ENCODE results near the gene TACC2.
A peak's percentile ranks its signal among the peaks of the same experiment; 100 is the strongest.
"Not testable (repeated sequence)": the region's sequence is repeated elsewhere in the genome, so short reads cannot be mapped to it uniquely, and the experiment has no call there.

The TACC2 gene

DNA sequence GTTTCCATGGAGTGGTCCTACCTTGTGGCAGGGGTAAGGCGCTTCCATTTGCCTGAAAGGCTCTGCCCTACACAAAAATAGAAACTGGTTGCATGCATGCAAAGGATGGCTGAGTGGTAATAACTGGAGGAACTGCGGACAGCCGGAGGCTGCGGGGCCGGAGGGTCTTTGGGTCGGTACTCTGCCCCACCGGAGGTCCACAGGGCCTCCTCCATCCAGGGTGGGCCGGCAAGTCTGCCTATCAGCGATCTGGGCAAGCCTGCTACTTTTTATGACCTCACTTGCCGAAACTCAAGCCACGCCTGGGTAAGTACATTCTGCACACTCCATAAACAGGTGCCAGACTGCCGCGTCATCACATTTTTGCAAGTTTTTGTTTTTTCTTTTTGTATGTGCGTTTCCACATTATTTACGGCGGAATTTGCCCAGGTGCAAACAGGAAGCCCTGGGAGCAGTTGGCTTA lies 30.0 kb downstream of the TACC2 start:
- Histone ChIP-seq H3K4me1 (no peaks in the 10 kb centered on the region), H3K27me3 (no peaks in the 10 kb centered on the region), H3K9ac (no peak overlapping the region), H4K20me1 (no peaks in the 10 kb centered on the region), H3K27ac (no peak overlapping the region), H3K4me3 (no peak overlapping the region), H3K9me3 (replicated peaks in 1 of 11) (no peaks in the 10 kb centered on the region), H3K36me3 (no peaks in the 10 kb centered on the region), H3K4me2 (no peak overlapping the region)
- TF ChIP-seq Cebpa-rat (IDR thresholded peaks at IDR 0.05): no peak

DNA sequence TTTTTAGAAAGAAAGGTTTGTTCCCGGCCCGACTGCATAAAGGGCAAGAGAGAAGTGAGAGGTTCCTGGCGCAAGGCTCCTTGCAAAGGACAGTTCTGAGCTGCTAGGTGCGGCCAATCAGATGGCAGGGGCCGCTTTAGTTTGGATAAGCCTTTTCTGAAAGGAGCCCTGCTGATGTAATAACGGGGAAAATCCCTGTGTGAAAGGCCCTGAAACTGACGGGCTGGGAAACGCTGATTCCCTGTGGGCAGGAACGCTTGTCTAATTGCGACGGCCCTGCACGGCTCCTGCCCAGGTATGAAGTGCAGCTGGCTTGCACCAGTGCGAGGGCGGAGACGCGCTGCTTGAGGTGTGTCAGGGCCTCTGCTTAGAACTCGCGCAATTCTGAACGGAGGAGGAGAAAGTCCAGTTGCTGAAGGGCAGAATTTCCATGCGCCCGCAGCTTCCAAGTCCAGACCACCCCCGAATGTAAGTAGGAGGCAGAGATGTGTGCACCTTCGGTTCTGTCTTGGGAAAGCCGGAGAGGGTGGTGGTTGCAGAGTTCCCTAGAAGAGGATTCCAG lies 30.5 kb downstream of the TACC2 start:
- Histone ChIP-seq H4K20me1 (no peaks in the 10 kb centered on the region), H3K9ac (no peak overlapping the region), H3K4me3 (no peak overlapping the region), H3K27ac (no peak overlapping the region), H3K4me2 (no peak overlapping the region), H3K27me3 (no peaks in the 10 kb centered on the region), H3K9me3 (replicated peaks in 1 of 11) (no peaks in the 10 kb centered on the region), H3K4me1 (no peaks in the 10 kb centered on the region), H3K36me3 (no peaks in the 10 kb centered on the region)
- TF ChIP-seq Cebpa-rat (IDR thresholded peaks at IDR 0.05): no peak

DNA sequence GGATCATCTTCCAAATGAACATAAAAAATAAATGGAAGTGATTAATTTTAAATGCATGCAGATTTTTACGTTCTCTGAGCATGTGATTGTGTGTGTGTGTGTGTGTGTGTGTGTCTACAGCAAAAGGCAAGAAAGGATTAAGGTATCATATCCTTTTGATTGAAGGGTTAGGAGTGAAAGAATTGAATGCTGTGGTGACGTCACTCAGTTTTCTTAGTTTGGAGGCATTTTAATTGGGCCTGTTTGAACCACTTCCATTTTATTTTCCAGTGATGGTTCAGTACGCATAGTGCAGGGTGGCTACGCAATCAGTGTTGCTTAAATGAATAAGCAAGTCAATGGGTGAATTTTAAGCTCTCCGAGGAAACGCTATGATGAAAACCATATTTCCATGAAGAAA lies 31.3 kb downstream of the TACC2 start:
- Histone ChIP-seq H3K9ac (no peak overlapping the region), H3K4me2 (no peak overlapping the region), H3K27ac (no peak overlapping the region), H3K9me3 (replicated peaks in 1 of 11) (no peaks in the 10 kb centered on the region), H3K4me3 (no peak overlapping the region), H3K27me3 (no peaks in the 10 kb centered on the region), H3K36me3 (no peaks in the 10 kb centered on the region), H3K4me1 (no peaks in the 10 kb centered on the region), H4K20me1 (no peaks in the 10 kb centered on the region)
- TF ChIP-seq Cebpa-rat (IDR thresholded peaks at IDR 0.05): no peak

DNA sequence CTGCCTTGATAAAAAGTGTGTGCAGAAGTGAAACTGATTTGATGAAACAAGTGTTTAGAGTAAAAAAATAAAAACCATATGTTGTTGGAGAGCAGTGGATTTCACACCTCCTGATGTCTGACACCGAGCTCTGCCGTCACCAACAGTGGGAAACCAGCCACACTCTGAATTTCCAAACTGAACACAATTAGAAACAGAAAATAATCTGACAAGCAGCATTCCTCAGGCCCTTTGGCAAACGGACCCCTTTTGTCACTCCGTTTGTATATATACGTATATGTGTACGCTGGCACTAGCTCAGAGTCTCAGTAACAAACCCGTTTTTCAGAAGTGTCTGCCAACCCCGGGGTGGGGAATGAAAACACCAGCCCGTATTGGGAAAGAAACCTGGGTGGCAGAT lies 32.4 kb downstream of the TACC2 start:
- H3K4me3 ChIP-seq: no peak overlapping the region

DNA sequence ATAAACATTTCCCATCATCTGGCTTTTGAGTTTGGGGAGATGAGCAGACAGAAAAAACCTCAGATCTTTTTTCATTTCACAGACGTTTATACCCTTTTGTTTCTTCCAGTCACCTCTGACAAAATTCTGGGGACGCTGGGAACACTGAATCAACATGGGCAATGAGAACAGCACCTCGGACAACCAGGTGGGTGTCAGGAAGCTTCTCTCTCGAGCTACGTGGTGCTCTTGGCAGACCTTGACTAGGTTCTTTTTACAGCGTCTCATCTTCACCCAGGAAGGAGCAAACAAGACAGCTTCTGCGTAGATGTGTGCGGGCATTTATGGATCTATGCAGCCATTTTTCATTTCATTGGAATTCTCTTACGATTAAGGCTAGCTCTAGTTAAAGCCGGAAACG lies 32.9 kb downstream of the TACC2 start:
- no peak for TF ChIP-seq Cebpa-rat (IDR thresholded peaks at IDR 0.05)
- Histone ChIP-seq H3K4me1 (no peaks in the 10 kb centered on the region), H3K4me2 (no peak overlapping the region), H3K4me3 (no peak overlapping the region), H3K9ac (no peak overlapping the region), H3K36me3 (no peaks in the 10 kb centered on the region), H3K27ac (no peak overlapping the region), H3K9me3 (replicated peaks in 1 of 11) (no peaks in the 10 kb centered on the region), H3K27me3 (no peaks in the 10 kb centered on the region), H4K20me1 (no peaks in the 10 kb centered on the region)

More for the DNA sequence above, 32.4 kb downstream of the TACC2 start:
- Histone ChIP-seq H3K27ac (no peak overlapping the region), H3K4me1 (no peaks in the 10 kb centered on the region), H4K20me1 (no peaks in the 10 kb centered on the region), H3K9ac (no peak overlapping the region), H3K4me2 (no peak overlapping the region), H3K9me3 (replicated peaks in 1 of 11) (no peaks in the 10 kb centered on the region), H3K36me3 (no peaks in the 10 kb centered on the region), H3K27me3 (no peaks in the 10 kb centered on the region)
- TF ChIP-seq Cebpa-rat (IDR thresholded peaks at IDR 0.05): no peak

DNA sequence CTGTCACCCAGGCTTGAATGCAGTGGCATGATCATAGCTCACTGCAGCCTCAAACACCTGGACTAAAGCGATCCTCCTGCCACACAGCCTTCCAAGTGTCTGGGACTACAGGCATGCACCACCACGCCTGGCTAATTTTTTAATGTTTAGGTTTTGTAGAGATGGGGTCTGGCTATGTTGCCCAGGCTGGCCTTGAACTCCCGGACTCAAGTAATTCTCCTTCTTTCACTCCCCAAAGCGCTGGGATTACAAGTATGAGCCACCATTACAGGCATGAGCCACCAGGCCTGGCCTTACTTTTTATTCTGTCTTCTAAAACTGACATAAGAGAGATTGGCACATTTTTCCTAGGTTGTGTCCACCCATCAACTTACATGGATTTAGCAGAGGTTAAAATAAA lies 33.3 kb downstream of the TACC2 start:
- TF ChIP-seq Cebpa-rat (IDR thresholded peaks at IDR 0.05): no peak
- H3K27ac ChIP-seq: no peak overlapping the region
- no peak overlapping the region for H3K4me2 ChIP-seq
- no peak overlapping the region for H3K4me3 ChIP-seq
- H3K9ac ChIP-seq: no peak overlapping the region
- no peaks in the 10 kb centered on the region for H3K4me1 ChIP-seq
- H3K9me3 ChIP-seq (replicated peaks in 1 of 11): no peaks in the 10 kb centered on the region
- no peaks in the 10 kb centered on the region for H3K27me3 ChIP-seq
- no peaks in the 10 kb centered on the region for H3K36me3 ChIP-seq
- H4K20me1 ChIP-seq: no peaks in the 10 kb centered on the region

DNA sequence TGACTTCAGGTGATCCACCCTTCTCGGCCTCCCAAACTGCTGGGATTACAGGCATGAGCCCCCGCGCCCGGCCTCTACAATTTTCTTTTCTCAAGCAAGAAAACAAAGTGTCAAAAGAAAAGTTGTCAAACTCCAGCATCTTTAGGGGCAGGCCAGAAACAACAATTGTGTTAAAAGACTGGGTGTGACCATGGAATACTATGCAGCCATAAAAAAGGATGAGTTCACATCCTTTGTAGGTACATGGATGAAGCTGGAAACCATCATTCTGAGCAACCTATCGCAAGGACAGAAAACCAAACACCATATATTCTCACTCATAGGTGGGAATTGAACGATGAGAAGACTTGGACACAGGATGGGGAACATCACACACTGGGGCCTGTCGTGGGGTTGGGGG lies 34.3 kb downstream of the TACC2 start:
- not testable (repeated sequence) for H3K4me3 ChIP-seq; H3K4me2 ChIP-seq; H3K4me1 ChIP-seq; H3K27me3 ChIP-seq; H3K27ac ChIP-seq; H4K20me1 ChIP-seq; H3K9ac ChIP-seq; H3K9me3 ChIP-seq (replicated peaks in 1 of 11); H3K36me3 ChIP-seq

DNA sequence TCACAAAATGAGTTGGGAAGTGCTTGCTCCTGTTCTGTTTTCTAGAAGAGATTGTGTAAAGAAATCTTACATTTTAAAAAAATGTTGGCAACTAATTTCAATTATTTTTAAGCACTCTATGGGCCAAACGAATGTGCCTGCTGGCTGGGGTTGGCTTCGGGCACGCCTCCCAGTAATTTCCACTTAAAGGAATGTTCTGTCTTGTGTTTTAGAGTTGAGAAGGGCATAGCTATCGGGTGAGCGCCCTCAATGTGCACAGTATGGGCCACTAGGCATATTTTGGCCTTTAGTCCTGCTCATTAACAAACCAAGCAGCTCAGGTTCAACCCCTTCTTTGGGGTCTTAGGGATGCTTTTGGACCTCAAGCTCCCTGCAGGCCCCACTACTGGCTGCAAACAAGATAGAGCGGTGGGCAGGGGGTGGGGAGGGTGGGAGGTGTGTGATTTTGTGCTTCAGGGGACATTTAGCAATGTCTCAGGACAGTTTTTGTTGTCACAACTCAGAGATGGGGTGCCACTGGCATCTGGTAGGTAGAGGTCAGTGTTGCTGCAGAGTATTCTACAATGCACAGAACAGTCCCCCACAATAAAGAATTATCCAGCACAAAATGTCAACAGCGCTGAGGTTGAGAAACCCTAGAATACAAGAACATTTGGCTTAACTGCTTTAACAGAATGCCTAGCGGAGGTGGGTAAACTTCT lies 40.7 kb downstream of the TACC2 start:
- H4K20me1 ChIP-seq: no peaks in the 10 kb centered on the region
- no peaks in the 10 kb centered on the region for H3K27me3 ChIP-seq
- no peaks in the 10 kb centered on the region; a peak in 1 of 20 replicates for H3K4me1 ChIP-seq
- H3K4me3 ChIP-seq: no peak overlapping the region
- no peak overlapping the region for H3K9ac ChIP-seq
- H3K36me3 ChIP-seq: no peaks in the 10 kb centered on the region
- no peaks in the 10 kb centered on the region for H3K9me3 ChIP-seq (replicated peaks in 1 of 11)
- no peak overlapping the region for H3K27ac ChIP-seq
- no peak for TF ChIP-seq Cebpa-rat (IDR thresholded peaks at IDR 0.05)
- no peak overlapping the region for H3K4me2 ChIP-seq

DNA sequence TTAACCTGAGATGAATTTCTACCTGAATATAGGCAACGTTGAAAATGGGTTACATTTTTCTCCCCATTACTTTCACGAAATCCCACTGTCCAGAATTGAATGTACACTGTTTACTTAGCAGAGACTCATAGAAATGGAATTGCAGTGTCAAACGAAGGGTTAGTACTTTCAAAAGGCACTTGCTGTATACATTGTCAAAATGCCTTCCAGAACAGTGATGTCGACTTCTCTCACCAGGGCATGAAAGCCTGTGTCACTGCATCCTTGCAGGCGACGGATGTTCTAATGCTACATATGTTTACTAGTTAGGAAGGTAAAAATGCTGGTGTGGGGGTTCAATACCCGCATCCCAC lies 41.2 kb downstream of the TACC2 start:
- no peaks in the 10 kb centered on the region for H4K20me1 ChIP-seq
- no peak overlapping the region for H3K4me2 ChIP-seq
- H3K4me3 ChIP-seq: no peak overlapping the region
- TF ChIP-seq Cebpa-rat (IDR thresholded peaks at IDR 0.05): no peak
- H3K36me3 ChIP-seq: no peaks in the 10 kb centered on the region
- no peaks in the 10 kb centered on the region for H3K9me3 ChIP-seq (replicated peaks in 1 of 11)
- H3K27me3 ChIP-seq: no peaks in the 10 kb centered on the region
- no peaks in the 10 kb centered on the region; a peak in 1 of 20 replicates for H3K4me1 ChIP-seq
- H3K27ac ChIP-seq: no peak overlapping the region
- H3K9ac ChIP-seq: no peak overlapping the region

DNA sequence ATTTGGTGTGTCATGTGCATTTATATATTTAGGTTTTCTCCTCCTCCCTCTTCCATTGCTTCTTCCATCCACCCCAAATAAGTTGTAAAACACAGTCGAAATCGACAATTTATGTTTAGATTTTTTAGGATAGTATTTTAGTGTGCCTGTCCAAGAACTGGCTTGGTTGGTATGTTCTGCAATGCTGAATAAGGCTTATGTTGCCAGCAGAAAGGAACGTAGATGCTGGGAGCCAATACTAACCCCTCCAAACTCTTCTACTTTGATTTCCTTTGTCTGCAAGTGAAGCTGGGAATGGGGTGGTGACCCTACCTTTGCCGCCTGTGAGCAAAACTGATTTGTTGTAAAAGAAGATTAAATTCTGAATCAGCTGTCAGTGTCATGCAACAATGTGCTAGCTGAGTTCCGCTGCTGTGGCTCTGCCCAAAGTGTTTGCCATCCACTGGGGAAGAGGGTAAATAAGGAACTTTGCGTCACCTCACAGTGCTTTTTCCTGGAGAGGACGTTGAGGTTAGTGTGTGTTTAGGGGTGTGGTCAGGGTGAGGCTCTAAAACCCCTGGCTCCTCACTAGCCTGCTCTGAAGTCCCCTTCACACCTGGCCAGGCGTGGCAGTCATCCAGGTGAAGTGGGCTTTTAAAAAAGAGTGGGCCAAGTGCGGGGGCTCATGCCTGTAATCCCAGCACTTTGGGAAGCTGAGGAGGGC lies 44.4 kb downstream of the TACC2 start:
- Histone ChIP-seq H3K27ac (no peak overlapping the region), H3K9ac (no peak overlapping the region), H4K20me1 (no peaks in the 10 kb centered on the region), H3K4me1 (peaks cover 0 to 7% (median 0%) of the 10 kb centered on the region in 10 experiments; a peak in 2 of 20 replicates), H3K4me2 (peak overlapping the region in 1 of 11 experiments; percentile 11; a peak in 1 of 22 replicates), H3K4me3 (no peak overlapping the region), H3K9me3 (replicated peaks in 1 of 11) (no peaks in the 10 kb centered on the region), H3K36me3 (no peaks in the 10 kb centered on the region), H3K27me3 (no peaks in the 10 kb centered on the region)
- TF ChIP-seq Cebpa-rat (IDR thresholded peaks at IDR 0.05): no peak

All from BLaER1 treated with 17β-estradiol and CSF1 and Interleukin-3, amounts not matched to agents 10 nM and 100 nM (cell line).